Embryonic facial prominence (tissue), 1 donor: ENCODE data around the gene FAM180B.
"Not testable (repeated sequence)": the region's sequence is repeated elsewhere in the genome, so short reads cannot be mapped to it uniquely, and the experiment has no call there.

ENCODE experiments used
- DNase-seq: peaks from one replicate; pipeline ENCODE4 v3.0.0-alpha.2; 2016; ENCODE audit errors: extremely low spot score

Gene FAM180B

GRCh38 chr11:47593934-47594855, 7.7 kb downstream of the FAM180B start, which contains the start of gene C1QTNF4:
Gene C1QTNF4 (minus strand): TSS chr11:47594411. CDS start chr11:47590810, 3,601 bp downstream.
- DNase-seq = no peak

GRCh38 chr11:47595029-47595428, 8.6 kb downstream of the FAM180B start:
- DNase-seq = no peak

GRCh38 chr11:47595967-47596366, 9.5 kb downstream of the FAM180B start:
- DNase-seq = no peak

GRCh38 chr11:47599902-47600301, 13.4 kb downstream of the FAM180B start:
- no peak for DNase-seq

- DNase-seq = no peak
Observed at GRCh38 chr11:47603295-47603694, 16.8 kb downstream of the FAM180B start.

GRCh38 chr11:47605921-47606320, 19.4 kb downstream of the FAM180B start:
- DNase-seq = no peak

- DNase-seq = no peak
Observed at GRCh38 chr11:47606731-47607130, 20.3 kb downstream of the FAM180B start.

GRCh38 chr11:47607380-47607779, 20.9 kb downstream of the FAM180B start:
- no peak for DNase-seq

GRCh38 chr11:47609675-47610074, 23.2 kb downstream of the FAM180B start:
- no peak for DNase-seq

- no peak for DNase-seq
Observed at GRCh38 chr11:47611348-47611794, 24.9 kb downstream of the FAM180B start.

GRCh38 chr11:47615249-47615648, 28.8 kb downstream of the FAM180B start:
- no peak for DNase-seq

- DNase-seq = no peak
Observed at GRCh38 chr11:47616726-47617416, 30.4 kb downstream of the FAM180B start.

GRCh38 chr11:47617417-47617809, 30.9 kb downstream of the FAM180B start:
- DNase-seq = no peak

GRCh38 chr11:47620836-47621378, 34.4 kb downstream of the FAM180B start:
- DNase-seq = no peak

GRCh38 chr11:47626234-47626633, 39.8 kb downstream of the FAM180B start:
- DNase-seq = no peak

GRCh38 chr11:47628026-47628425, 41.5 kb downstream of the FAM180B start:
- DNase-seq = no peak

GRCh38 chr11:47631473-47631872, 45.0 kb downstream of the FAM180B start:
- no peak for DNase-seq

GRCh38 chr11:47636331-47636730, 49.9 kb downstream of the FAM180B start:
- not testable (repeated sequence) for DNase-seq
